ENCODE measurements around the gene FHAD1.

Gene FHAD1

GRCh38 chr1:15400627-15401026 is 153.6 kb downstream of the FHAD1 start:
- DNase-seq (ENCODE audit: low read depth) = no peak

- DNase-seq (ENCODE audit: low read depth) = no peak
These were observed 154.5 kb downstream of the FHAD1 start for GRCh38 chr1:15401391-15402055.

- no peak for DNase-seq (ENCODE audit: low read depth)
These were observed 155.9 kb downstream of the FHAD1 start for GRCh38 chr1:15402809-15403450.

DNA sequence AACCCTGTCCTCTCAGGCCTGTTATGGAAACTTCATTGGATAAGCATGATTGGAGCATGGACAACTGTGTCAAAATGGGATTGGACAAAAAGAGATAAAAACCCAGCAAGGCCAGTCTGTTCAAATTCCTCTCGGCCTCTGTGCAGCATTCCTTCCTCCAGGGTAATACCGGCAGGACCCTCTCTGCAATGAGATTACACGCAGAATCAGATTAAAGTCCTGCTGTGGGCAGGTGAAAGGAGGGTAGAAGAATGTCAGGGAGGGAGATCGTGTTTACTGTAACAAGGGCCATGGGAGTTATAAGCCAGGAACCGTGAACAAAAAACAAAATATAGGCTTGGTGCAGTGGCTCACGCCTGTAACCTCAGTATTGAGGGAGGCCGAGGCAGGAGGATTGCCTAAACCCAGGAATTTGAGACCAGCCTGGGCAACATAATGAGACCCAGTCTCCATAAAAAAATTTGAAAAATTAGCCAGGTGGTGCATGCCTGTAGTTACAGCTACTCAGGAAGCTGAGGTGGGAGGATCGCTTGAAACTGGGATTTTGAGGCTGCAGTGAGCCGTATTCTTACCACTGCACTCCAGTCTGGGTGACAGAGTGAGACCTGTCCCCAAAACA is 157.0 kb downstream of the FHAD1 start:
- DNase-seq (ENCODE audit: low read depth) = no peak

GRCh38 chr1:15405106-15405850 is 158.3 kb downstream of the FHAD1 start:
- no peak for DNase-seq (ENCODE audit: low read depth)

DNA sequence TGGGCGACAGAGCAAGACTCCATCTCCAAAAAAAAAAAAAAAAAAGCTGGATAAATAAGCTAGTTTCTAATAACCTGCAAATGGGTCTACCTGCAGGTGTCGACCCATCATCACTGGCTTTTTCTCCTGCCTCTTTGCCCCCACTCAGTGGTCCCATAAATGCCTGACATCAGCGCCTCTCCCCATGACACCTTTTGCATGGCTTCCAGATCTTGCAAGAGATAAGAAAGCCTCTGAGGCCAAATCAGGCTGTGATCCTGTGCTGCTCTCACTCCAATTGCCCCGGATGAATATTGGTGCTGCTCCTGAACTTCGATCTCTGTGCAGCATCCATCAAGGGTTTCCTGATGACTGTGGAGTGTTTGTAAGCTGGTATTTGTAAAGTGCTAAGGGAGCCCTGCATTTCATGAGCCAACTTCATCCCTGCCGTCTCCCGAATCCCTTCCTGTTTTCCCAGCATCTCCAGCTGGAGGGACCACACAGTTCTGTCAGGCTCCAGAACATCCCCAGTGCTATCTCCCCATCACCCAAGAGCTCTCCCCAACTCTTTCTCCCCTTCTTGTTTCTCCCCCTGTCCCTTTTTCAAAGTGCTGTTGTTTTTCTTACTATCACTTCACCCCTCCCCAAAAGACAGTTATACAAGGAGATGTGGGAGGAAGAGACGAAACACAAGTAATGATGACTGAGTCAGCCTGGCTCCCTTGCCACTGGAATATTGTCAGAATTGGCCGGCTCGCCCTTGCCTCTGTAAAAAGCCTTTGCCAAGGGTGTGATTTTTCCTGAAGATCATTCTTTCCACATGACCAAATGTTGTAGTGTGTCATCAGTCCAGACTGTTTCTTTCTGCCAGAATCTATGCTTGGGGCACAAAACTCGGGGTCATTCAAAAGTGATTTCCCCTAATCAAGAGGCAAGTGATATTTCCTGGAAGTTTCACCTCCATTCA is 159.9 kb downstream of the FHAD1 start:
- DNase-seq (ENCODE audit: low read depth) = no peak

DNA sequence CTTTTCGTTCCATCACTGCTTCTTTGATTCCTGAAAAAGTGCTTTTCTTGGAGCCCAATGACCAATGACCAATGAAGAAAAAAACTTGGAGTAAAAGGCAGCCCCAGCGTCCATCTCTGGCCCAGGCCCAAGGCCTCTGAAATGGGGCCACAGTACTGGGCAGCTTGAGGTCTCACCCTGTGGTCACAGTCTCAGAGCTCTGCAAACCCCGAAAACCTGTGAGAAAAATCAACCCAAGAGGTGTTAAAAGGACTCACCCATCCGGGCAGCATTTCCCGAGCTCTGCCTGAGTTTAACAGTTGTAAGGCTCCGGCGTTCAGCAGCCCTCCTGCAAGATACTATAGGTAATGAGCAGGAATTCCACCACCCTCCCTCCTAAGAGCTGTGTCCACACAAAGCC is 160.6 kb downstream of the FHAD1 start:
- no peak for DNase-seq (ENCODE audit: low read depth)

DNA sequence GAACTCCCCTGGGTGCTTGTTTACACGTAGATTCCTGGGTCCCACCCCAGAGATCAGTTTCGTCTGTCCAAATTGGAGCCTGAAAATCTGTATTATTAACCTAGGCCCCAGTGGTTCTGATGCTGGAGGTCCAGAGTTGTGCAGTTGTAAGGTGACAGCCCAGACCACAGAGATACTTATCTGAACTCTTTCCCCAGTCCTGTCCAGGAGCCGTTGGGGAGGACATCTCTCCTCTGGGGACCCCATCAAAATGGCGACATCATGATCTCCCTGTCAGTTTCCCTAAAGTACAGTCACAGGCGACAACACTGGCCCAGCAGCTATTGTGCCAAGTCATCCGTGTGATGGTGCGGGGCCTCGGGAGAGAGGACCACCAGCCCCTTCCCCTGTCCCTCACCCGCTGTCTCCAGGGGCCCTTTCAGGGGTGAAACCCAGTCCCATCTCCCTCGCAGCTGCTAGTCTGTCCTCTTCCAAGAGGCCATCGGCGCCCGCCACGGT is 161.9 kb downstream of the FHAD1 start:
- DNase-seq (ENCODE audit: low read depth) = no peak

DNA sequence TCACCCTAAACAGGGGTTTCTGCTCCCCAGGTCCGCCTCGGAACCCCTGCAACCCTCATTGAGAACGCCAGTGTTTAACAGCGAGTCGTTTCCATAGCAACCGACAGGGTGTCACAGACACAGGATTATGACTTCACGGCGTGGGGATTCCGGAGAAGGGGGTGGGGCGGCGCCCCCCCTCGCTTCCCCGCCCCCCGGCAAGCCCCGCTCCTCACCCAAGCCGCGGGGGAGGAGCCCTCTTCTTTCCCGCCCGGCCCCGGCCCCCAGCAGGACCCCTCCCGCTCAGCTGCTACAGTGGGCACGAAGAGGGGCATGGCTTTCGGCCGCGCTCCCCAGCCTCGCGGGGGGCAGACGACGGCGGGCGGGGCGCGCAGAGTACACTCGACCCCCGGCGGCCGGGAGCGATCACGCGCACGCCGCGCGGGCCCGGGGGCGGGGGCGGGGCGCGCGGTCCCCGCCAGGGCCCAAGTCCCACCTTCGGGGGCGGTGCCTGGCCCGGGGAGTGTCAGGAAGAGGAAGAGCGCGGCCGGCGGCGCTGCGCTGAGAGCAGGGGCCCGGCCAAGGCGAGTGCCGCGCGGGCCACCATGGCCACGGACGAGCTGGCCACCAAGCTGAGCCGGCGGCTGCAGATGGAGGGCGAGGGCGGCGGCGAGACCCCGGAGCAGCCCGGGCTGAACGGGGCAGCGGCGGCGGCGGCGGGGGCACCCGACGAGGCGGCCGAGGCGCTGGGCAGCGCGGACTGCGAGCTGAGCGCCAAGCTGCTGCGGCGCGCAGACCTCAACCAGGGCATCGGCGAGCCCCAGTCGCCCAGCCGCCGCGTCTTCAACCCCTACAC is 162.6 kb downstream of the FHAD1 start, which contains the start of gene EFHD2:
TSS of gene EFHD2 (plus strand) at position 501 of the 835 bp plus-strand sequence. CDS start at position 585, 84 bp downstream.
- peak; percentile 75 for DNase-seq (ENCODE audit: low read depth)

GRCh38 chr1:15410223-15410883 is 163.3 kb downstream of the FHAD1 start:
- no peak for DNase-seq (ENCODE audit: low read depth)

DNA sequence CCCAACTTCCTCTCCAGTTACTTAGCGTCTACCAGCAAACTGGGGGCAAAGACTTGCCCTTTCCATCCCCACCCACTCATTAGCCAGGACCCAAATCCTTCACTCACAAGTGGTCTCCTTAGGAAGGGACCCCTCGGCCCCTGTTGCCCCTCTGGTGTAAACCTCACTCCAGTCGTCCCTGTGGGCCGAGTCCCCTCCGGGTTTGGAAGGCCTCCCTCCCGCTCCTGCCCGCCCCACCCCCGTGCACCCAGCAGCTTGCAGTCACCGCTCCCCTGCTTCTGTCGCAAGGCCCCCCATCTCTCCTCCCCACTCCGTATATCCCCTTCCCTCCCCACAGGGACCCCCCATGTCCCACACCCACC is 163.8 kb downstream of the FHAD1 start:
- DNase-seq (ENCODE audit: low read depth) = no peak

- DNase-seq (ENCODE audit: low read depth) = no peak
These were observed 164.6 kb downstream of the FHAD1 start for GRCh38 chr1:15411593-15412137.

- DNase-seq (ENCODE audit: low read depth) = no peak
These were observed 165.3 kb downstream of the FHAD1 start for GRCh38 chr1:15412175-15412800.

- no peak for DNase-seq (ENCODE audit: low read depth)
These were observed 165.8 kb downstream of the FHAD1 start for GRCh38 chr1:15412843-15413242.

- no peak for DNase-seq (ENCODE audit: low read depth)
These were observed 166.8 kb downstream of the FHAD1 start for GRCh38 chr1:15413563-15414444.

DNA sequence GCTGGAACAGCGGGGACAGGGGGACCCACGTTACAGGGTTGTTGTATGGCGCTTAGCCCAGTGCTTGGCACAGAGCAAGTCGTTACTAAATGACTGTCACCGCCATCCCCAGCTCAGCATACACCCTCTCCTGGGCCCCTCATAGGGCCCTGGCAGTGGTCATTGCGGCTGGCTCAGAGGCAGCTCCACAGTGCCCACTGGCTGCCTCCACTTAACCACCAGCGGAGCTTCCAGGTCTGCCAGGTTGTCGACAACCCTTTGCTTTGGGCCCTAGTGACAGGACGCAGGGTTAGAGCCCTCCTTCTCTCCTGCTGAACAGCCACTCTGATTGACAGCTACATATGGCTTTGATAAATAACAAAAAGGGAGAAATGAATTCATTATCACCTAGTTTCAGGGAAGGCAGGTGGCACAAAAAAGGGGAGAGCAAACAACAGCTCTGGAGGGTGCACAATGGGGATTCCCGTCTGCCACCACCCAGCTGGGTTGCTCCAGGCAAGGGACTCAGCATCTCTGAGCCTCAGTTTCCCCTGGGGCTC is 167.5 kb downstream of the FHAD1 start:
- no peak for DNase-seq (ENCODE audit: low read depth)

GRCh38 chr1:15417059-15417934 is 170.3 kb downstream of the FHAD1 start:
- peak; percentile 47 for DNase-seq (ENCODE audit: low read depth)

All from activated T-helper 1 cell treated with Interleukin-2 at 50 U/mL for 16 hours (primary cell).